Measurements from ENCODE around the gene ERBB4.

The ERBB4 gene

DNA sequence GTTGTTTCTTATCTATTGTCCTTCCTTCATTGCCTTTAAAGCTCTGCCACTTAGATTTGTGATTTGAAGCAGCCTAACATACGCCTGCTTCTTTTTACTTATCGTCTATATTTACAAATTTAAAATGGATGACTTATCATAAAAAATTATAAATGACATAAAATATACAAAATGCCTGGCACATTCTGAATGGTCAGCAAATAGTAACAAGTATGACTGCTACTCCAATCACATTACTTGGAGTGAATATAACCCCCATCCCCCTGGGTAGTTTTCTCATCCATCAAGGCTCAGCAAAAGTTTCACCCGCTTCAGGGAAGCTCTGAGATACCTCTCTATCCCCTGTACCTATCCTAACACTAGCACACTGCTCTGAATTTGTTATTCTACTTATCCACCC, 708.9 kb downstream of the ERBB4 start:
- Mint-ChIP-seq H3K4me3 (no peak overlapping the region), H3K9me3 (peaks cover 3% of the 10 kb centered on the region), H3K36me3 (no peaks in the 10 kb centered on the region), H3K27ac (no peak overlapping the region), H3K4me1 (no peaks in the 10 kb centered on the region)
- ATAC-seq (no peak), DNase-seq (ENCODE audit: low spot score in 2 of 2) (no peak)

DNA sequence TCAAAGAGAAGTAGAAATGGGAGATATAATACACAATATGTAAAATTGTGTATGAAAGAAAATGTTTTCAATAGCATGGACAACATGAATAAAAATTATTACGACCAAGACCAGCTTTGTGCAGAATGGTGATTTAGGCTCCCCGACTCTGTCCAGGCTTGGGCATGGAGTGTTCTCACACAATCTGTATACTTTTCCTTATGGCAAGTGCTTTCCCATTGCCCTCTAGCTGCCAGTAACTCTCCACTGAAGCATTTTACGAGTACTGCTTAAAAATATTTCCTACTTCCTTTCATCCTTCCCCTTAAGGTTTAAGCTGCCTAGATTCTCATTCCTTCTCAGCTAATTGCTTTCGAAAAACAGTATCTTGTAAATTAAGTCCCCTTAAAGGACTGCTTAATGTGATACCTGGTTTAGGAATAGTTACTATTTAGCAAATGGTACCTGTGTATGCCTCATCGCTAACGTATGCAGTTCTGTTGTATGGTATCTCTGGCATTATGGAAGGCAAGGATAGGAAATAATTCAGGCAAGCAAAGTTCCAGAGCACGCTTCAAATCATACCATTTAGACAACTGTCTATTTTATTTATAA, 714.6 kb downstream of the ERBB4 start:
- DNase-seq (ENCODE audit: low spot score in 2 of 2) (no peak), ATAC-seq (no peak)
- Mint-ChIP-seq H3K27ac (no peak overlapping the region), H3K4me3 (no peak overlapping the region), H3K4me1 (no peaks in the 10 kb centered on the region), H3K9me3 (peaks cover 19% of the 10 kb centered on the region), H3K36me3 (no peaks in the 10 kb centered on the region)

DNA sequence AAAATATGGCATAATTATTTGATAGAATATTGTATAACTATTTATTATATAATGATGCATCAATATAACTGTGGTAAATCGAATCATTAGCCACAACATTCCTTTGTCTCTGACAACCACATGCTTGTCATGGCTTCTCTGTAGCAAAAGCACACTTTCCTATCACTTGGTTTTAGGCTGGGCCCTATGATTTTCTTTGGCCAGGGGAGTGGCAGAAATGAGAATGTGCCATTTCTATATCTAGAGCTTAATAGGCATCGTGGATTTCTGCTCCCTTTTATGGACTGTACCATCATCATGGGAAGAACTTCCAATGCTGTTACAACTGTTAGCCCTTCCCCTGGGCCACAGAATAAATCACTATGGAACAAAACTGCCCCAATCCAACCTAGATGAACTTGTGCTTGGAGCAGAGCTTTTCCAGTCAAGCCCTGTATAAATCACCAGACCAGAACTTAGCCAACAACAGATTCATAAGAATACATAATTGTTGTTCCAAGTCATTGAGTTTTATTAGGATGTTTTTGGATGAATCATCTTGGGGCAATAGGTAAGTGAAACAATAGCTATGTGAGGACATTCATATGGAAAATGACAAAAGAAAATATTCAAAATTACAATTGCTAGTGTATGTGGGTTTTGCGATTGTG, 715.8 kb downstream of the ERBB4 start:
- no peak for ATAC-seq
- Mint-ChIP-seq H3K36me3 (no peaks in the 10 kb centered on the region), H3K27ac (no peak overlapping the region), H3K4me3 (no peak overlapping the region), H3K4me1 (no peaks in the 10 kb centered on the region), H3K9me3 (peaks cover 20% of the 10 kb centered on the region)
- no peak for DNase-seq (ENCODE audit: low spot score in 2 of 2)

DNA sequence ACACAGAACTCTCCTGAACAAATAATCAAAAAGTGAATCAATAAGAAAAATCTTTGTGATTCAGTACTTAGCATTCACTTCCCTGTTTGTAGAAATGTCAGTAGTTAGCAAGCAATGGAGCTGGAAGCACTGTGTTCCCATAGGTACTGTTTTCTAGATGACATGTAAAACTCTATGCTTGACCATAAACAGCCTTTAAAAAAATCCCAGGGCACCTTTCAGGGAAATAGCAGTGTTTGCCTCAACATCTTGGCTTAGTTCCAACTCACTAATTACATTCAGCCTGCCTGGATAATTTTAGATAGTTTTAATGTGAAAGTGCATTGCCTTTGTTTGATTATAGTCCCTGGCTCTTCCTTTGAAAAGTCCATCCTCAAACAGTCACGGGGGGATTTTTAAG, 721.8 kb downstream of the ERBB4 start:
- DNase-seq (ENCODE audit: low spot score in 2 of 2) (no peak), ATAC-seq (no peak)
- H3K36me3 Mint-ChIP-seq: no peaks in the 10 kb centered on the region
- H3K4me1 Mint-ChIP-seq: no peaks in the 10 kb centered on the region
- no peak overlapping the region for H3K27ac Mint-ChIP-seq
- no peak overlapping the region for H3K4me3 Mint-ChIP-seq
- peaks cover 19% of the 10 kb centered on the region for H3K9me3 Mint-ChIP-seq

DNA sequence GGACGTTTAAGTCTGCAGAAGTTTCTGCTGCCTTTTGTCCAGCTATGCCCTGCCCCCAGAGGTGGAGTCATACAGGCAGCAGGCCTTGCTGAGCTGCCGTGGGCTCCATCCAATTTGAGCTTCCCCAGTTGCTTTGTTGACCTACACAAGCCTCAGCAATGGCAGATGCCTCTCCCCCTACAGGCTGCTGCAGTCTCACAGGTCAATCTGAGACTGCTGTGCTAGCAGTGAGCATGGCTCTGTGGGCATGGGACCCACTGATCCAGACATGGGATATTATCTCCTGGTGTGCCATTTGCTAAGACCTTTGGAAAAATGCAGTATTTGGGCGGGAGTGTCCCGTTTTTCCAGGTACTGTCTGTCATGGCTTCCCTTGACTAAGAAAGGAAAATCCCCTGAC, 726.0 kb downstream of the ERBB4 start:
- DNase-seq (ENCODE audit: low spot score in 2 of 2) (no peak), ATAC-seq (no peak)
- no peak overlapping the region for H3K4me3 Mint-ChIP-seq
- no peaks in the 10 kb centered on the region for H3K36me3 Mint-ChIP-seq
- no peaks in the 10 kb centered on the region for H3K4me1 Mint-ChIP-seq
- peaks cover 7% of the 10 kb centered on the region for H3K9me3 Mint-ChIP-seq
- no peak overlapping the region for H3K27ac Mint-ChIP-seq

DNA sequence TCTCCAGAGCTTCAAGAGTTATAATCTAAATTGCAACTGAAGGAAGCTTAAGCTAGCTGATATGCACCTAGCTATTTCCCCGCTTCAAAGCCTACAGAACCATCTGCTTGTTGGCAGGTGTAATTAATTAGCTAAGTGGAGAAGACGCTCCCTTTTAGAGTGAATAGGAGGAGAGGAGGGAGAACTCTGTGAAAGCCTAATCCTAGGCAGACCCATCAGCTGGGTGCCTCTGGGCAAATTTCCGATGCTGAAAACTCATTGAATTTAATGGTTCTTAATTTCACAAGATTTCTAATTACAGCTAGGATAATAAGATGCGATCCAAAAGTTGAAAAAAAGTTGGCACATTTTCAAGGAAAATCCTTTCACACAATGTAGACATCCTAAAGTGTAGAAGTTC, 735.9 kb downstream of the ERBB4 start:
- Mint-ChIP-seq H3K4me3 (no peak overlapping the region), H3K4me1 (no peaks in the 10 kb centered on the region), H3K36me3 (no peaks in the 10 kb centered on the region), H3K27ac (no peak overlapping the region), H3K9me3 (peaks cover 9% of the 10 kb centered on the region)
- no peak for ATAC-seq
- DNase-seq (ENCODE audit: low spot score in 2 of 2): no peak

DNA sequence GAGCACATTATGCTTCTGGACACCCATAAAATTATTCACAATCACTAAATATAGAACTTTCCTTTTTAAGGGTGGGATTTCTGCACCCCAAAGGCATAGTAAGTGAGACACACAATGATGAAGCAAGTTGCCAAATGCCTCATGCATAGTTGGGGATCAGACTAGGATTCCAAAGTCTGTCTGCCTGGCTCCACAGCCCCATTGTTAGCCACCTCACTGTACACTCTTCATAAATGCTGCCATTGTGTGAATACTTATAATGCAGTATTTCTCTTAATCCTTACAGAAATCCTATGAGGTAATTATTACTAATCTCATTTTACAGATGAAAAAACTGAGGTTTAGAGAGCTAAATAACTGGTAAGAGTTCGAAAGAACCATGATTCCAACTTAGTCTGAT, 738.6 kb downstream of the ERBB4 start:
- Mint-ChIP-seq H3K4me1 (no peaks in the 10 kb centered on the region), H3K4me3 (no peak overlapping the region), H3K9me3 (peaks cover 6% of the 10 kb centered on the region), H3K27ac (no peak overlapping the region), H3K36me3 (no peaks in the 10 kb centered on the region)
- DNase-seq (ENCODE audit: low spot score in 2 of 2) (no peak), ATAC-seq (no peak)

DNA sequence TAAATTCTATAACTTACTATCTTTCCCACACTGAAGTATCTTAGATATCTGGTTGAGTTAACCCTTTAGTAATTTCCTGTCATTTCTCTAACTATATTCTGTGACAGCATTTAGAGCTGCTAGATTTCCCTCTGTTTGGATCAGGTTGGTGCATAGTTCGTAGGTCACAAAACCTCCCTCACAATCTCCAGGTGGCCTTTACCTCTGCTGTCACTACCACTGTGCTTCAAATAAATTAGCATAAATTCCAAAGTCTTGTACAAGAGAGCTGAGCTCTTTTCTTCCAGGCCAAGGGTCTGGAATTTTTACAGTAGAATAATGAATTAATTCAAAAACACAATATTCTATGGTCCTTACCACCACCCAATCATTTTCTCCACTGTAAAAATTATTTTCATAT, 739.7 kb downstream of the ERBB4 start:
- Mint-ChIP-seq H3K4me1 (no peaks in the 10 kb centered on the region), H3K9me3 (peaks cover 6% of the 10 kb centered on the region), H3K27ac (no peak overlapping the region), H3K36me3 (no peaks in the 10 kb centered on the region), H3K4me3 (no peak overlapping the region)
- ATAC-seq: no peak
- no peak for DNase-seq (ENCODE audit: low spot score in 2 of 2)

DNA sequence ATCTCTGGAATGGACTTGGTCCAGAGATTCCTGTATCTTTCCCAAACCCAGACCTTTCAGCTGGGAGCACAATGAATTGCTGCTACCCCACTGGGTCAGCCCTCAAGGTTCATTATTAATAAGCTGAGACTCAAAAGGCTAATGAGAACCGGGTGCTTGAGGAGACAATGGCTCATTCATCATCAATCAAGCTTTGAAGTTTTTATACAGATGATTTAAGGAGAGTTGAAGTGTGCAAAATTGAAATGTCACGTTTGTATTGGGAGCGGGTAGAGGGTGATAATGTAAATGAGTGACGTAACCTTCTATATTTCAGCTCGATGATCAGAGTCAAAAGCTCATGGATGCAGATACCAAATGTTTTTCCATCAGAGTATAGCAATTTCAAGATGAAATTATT, 744.9 kb downstream of the ERBB4 start:
- Mint-ChIP-seq H3K36me3 (no peaks in the 10 kb centered on the region), H3K9me3 (peaks cover 2% of the 10 kb centered on the region), H3K27ac (no peak overlapping the region), H3K4me1 (no peaks in the 10 kb centered on the region), H3K4me3 (no peak overlapping the region)
- DNase-seq (ENCODE audit: low spot score in 2 of 2): no peak
- no peak for ATAC-seq

DNA sequence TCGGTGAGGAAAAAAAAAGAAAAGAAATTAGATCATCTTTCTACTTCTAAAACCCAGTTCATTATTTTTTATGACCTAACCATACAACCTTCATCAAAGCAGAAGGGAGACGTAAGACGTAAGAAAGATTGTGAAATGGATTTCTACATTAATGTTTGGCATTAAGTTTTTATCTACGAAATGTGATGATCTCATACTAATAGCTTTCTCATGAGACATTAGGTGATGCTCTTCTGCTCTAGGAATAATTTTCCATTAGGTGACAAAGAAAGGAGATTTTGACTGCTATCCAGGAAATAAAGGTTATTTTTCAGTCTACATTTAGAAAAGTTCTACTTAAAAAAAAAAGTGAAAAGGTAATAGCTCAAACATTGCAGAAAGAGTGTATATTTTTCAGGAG, 748.6 kb downstream of the ERBB4 start:
- no peak overlapping the region for H3K27ac Mint-ChIP-seq
- DNase-seq (ENCODE audit: low spot score in 2 of 2) (no peak), ATAC-seq (no peak)

DNA sequence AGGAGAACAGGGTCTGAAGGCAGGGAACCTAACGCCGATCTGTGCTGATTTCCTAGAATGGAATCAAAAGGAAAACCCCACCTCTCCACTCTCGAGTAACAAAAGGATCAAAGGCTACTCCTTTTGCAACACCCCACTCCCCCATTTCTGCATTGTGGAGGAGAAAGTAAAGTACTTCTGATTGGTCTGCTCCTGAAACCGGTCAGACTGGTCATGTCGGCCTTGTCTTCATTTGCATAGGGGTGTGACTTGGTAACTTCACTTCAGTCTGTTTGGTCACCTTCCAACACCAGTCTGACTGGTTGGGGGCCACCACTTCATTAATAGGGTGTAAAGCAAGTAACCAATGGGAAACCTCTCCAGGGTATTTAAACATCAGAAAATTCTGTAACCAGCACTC, 771.9 kb downstream of the ERBB4 start:
- no peaks in the 10 kb centered on the region for H3K4me1 Mint-ChIP-seq
- no peak overlapping the region for H3K27ac Mint-ChIP-seq
- ATAC-seq (no peak), DNase-seq (ENCODE audit: low spot score in 2 of 2) (no peak)
- peaks cover 9% of the 10 kb centered on the region for H3K9me3 Mint-ChIP-seq
- no peaks in the 10 kb centered on the region for H3K36me3 Mint-ChIP-seq
- no peak overlapping the region for H3K4me3 Mint-ChIP-seq

More for the DNA sequence above, 748.6 kb downstream of the ERBB4 start:
- Mint-ChIP-seq H3K9me3 (peaks cover 4% of the 10 kb centered on the region), H3K4me3 (no peak overlapping the region), H3K4me1 (no peaks in the 10 kb centered on the region), H3K36me3 (no peaks in the 10 kb centered on the region)

DNA sequence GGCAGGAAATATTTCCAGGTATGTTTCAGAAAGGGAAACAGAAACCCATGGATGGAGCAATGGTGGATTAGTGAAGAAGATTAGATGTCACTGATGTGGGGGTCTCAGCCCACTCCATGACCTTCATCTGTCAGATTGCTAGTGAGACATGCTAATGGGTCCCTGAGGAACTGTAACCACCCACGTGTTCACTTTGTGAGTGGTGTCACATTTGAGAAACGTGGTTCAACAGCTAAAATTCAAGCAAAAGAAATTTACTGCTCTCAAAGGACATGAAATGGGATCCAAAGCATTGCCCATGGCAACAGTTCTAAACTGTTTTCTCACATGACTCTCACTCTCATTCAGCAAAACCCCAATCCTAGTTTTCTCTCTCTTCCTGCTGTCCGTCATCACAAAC, 776.1 kb downstream of the ERBB4 start:
- H3K36me3 Mint-ChIP-seq: no peaks in the 10 kb centered on the region

DNA sequence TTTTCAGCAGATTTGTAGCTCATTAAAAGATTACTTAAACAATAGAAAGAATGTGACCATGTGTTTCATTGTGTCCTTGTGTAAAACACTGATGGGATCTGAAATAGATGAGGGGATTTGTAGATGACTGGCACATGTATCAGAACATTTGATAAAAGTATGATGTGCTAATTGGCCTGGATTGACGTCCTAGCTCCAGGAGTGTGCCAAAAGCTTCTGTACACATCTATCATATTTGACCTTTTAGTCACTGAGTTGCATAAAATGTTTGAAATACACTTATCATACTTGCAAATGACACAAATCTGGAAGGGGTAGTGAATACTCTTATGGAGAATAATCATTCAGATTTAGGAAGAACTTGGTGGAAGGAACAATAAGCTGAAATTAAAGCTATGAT, 778.5 kb downstream of the ERBB4 start:
- H3K27ac Mint-ChIP-seq: no peak overlapping the region
- H3K36me3 Mint-ChIP-seq: no peaks in the 10 kb centered on the region
- H3K4me3 Mint-ChIP-seq: no peak overlapping the region
- no peaks in the 10 kb centered on the region for H3K4me1 Mint-ChIP-seq
- ATAC-seq: no peak
- DNase-seq (ENCODE audit: low spot score in 2 of 2): no peak
- H3K9me3 Mint-ChIP-seq: peaks cover 10% of the 10 kb centered on the region

More for the DNA sequence above, 776.1 kb downstream of the ERBB4 start:
- DNase-seq (ENCODE audit: low spot score in 2 of 2) (no peak), ATAC-seq (no peak)
- H3K4me3 Mint-ChIP-seq: no peak overlapping the region
- H3K9me3 Mint-ChIP-seq: peaks cover 10% of the 10 kb centered on the region
- no peak overlapping the region for H3K27ac Mint-ChIP-seq
- H3K4me1 Mint-ChIP-seq: no peaks in the 10 kb centered on the region

DNA sequence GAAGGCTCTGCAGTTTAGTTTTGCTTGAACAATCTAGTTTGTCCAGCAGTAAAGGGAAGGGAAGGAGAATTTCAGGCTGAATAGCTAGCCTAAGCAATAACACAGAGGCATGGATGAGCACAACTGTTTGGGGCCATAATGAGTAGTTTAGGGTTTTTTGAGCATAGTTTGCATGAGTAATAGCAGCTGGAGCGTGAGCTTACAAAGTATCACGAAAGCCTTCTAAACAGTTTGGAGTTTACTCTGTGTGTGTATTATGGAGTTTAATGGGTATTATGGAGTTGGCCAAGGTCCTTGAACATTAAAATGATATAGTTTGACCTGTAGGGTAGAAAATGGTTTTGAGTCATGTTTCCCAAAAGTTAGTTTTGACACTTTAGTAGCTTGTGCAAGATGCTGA, 782.3 kb downstream of the ERBB4 start:
- Mint-ChIP-seq H3K4me3 (no peak overlapping the region), H3K36me3 (no peaks in the 10 kb centered on the region), H3K27ac (no peak overlapping the region), H3K9me3 (peaks cover 4% of the 10 kb centered on the region), H3K4me1 (no peaks in the 10 kb centered on the region)
- ATAC-seq (no peak), DNase-seq (ENCODE audit: low spot score in 2 of 2) (no peak)

DNA sequence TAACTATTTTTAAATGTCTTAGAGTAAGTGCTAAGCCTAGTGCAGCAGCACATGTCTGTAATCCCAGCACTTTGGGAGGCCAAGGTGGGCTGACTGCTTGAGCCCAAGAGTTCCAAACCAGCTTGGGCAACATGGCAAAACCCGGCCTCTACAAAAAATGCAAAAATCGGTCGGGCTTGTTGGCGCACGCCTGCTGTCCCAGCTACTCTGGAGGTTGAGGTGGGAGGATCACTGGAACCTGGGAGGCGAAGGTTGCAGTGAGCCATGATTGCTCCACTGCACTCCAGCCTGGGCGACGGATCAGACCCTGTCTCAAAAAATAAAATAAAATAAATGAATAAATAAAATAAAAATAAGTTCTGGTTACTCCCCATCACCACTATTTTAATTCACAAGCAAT, 783.4 kb downstream of the ERBB4 start:
- ATAC-seq (no peak), DNase-seq (ENCODE audit: low spot score in 2 of 2) (no peak)
- no peaks in the 10 kb centered on the region for H3K36me3 Mint-ChIP-seq
- no peak overlapping the region for H3K4me3 Mint-ChIP-seq
- peaks cover 4% of the 10 kb centered on the region for H3K9me3 Mint-ChIP-seq
- H3K4me1 Mint-ChIP-seq: no peaks in the 10 kb centered on the region
- no peak overlapping the region for H3K27ac Mint-ChIP-seq

DNA sequence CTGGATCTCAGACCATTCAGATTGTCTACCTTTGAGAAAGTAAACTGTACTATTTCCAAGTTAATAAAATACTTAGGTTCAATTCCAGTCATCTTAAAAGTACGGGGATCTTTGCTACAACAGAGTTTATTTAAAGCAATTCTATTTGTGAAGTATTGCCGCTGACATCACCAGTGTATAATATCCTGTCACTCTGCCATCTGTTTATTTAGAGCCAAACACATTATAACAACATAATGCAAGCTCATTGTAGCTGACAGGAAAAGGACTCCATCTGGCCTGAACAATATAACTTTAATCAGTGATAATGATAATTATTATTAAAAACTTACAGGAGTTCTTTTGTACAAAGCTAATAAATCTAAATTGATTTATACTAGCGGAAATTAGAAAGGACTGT, 786.8 kb downstream of the ERBB4 start:
- H3K4me3 Mint-ChIP-seq: no peak overlapping the region
- no peak for DNase-seq (ENCODE audit: low spot score in 2 of 2)
- no peaks in the 10 kb centered on the region for H3K9me3 Mint-ChIP-seq
- no peak for ATAC-seq
- no peaks in the 10 kb centered on the region for H3K4me1 Mint-ChIP-seq
- no peaks in the 10 kb centered on the region for H3K36me3 Mint-ChIP-seq
- H3K27ac Mint-ChIP-seq: no peak overlapping the region

DNA sequence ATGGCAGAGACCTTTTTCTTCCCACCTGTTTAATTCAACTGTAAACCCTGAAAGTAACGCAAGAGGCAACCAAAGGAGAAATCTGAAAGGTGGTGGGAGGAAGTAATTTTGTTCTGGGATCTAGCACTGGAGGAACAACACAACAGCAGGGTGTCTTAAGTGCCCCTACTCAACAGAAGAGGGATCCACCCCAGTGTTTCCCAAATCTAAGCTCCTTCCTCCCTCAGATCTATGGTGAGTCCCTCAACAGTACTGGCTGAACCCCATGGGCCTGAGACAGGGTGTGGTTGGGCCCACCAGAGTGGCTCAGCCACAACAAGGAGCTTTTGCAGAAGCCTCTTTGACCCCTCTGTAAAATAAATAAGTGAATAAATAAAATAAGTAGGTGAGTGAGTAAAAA, 790.3 kb downstream of the ERBB4 start:
- ATAC-seq: no peak

More for the DNA sequence above, 790.3 kb downstream of the ERBB4 start:
- Mint-ChIP-seq H3K9me3 (no peaks in the 10 kb centered on the region), H3K4me3 (no peak overlapping the region), H3K36me3 (no peaks in the 10 kb centered on the region), H3K27ac (no peak overlapping the region), H3K4me1 (no peaks in the 10 kb centered on the region)
- no peak for DNase-seq (ENCODE audit: low spot score in 2 of 2)
